Upper lobe of right lung (tissue), 1 donor: Measurements from ENCODE around the gene CNN2. TPM values are rescaled to one million over a fixed set of nuclear protein-coding genes. Genes with fewer than 3 reads are reported as not detected.

ENCODE experiments used
- ATAC-seq: fragments of 200-7000 bp; cut with Tn5 transposase; one replicate; pipeline ENCODE4 v1.9.1; 2020; ENCODE audit warnings: mild to moderate bottlenecking, moderate library complexity
- DNase-seq: peaks from one replicate; pipeline ENCODE4 v3.0.0-alpha.2; 2020
- H3K27ac ChIP-seq: fragments of 200-600 bp; one replicate; pipeline ENCODE4 v1.8.0; 2022
- H3K27me3 ChIP-seq: fragments of 200-600 bp; one replicate; pipeline ENCODE4 v1.8.0; 2022; ENCODE audit warnings: mild to moderate bottlenecking
- H3K36me3 ChIP-seq: fragments of 200-600 bp; one replicate; pipeline ENCODE4 v1.8.0; 2022
- H3K4me1 ChIP-seq: fragments of 200-600 bp; one replicate; pipeline ENCODE4 v1.8.0; 2022
- H3K4me3 ChIP-seq: fragments of 200-600 bp; one replicate; pipeline ENCODE4 v1.8.0; 2022; ENCODE audit warnings: mild to moderate bottlenecking
- H3K9me3 ChIP-seq: fragments of 200-600 bp; one replicate; pipeline ENCODE4 v1.8.0; 2022
- CTCF ChIP-seq: fragments of 200-600 bp; IDR thresholded peaks from one replicate; pipeline ENCODE4 v1.8.0; 2022; ENCODE audit warnings: antibody characterized with exemption
- intact Hi-C: fragments of 100-400 bp; cut with DNase I; formaldehyde crosslinking; loops from one replicate; pipeline ENCODE4 v1.11.0; 2022
- total RNA-seq: library from RNA; stranded (reverse); fragmentation: NEBNext Ultra II Directional; extraction: Animal tissue kit (Norgen Biotek cat#: 25700); gene quantifications from one replicate; pipeline ENCODE4 v1.2.1, GENCODE V29; 2021
- donor health status: DM: no; HTN: yes; CAD: no; lungs with severe emphysema.

Gene CNN2
- total RNA-seq, 1 donor from 2014 or later = 220 TPM

GRCh38 chr19:984165-984967 lies 42.0 kb upstream of the CNN2 start, which contains the start of gene WDR18:
Gene WDR18, plus strand, starts transcription at chr19:984345. Its CDS starts 9 bp downstream, at chr19:984354.
- no peaks in the 10 kb centered on the region for H3K9me3 ChIP-seq
- peak within 1 kb of the TSS; percentile 96 for H3K4me3 ChIP-seq
- ATAC-seq (peak; percentile 94), DNase-seq (peak; percentile 97)
- H3K4me1 ChIP-seq = peaks cover 20% of the 10 kb centered on the region
- intact Hi-C loops = loop anchor here (5.0 to 10.0 kb wide), 2 partner anchors 62 to 220 kb away; no protein-coding TSS in a partner anchor
- no peaks in the 10 kb centered on the region for H3K27me3 ChIP-seq
- H3K27ac ChIP-seq = peak within 1 kb of the TSS; percentile 90
- peak; percentile 23 for TF ChIP-seq CTCF
- peaks cover 6% of the 10 kb centered on the region for H3K36me3 ChIP-seq

DNA sequence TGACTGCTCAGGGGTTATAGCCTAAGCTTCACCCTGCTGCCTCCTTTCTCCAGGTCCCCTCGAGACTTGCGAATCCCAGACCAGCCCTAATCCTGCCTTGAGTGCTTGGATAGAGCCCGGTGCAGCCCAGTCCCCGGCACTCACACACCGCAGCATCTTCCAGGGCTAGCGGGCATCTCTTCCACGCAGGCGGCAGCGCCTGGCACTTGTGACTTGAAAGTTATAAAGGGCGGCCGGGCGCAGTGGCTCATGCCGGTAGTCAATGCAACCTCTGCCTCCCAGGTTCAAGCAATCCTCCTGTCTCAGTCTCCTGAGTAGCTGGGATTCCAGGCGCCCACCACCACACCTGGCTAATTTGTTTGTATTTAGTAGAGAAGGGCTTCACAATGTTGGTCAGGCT lies 40.3 kb upstream of the CNN2 start:
- Histone ChIP-seq H3K27ac (no peak overlapping the region), H3K27me3 (no peaks in the 10 kb centered on the region), H3K4me1 (peaks cover 20% of the 10 kb centered on the region), H3K4me3 (no peak overlapping the region), H3K36me3 (peaks cover 18% of the 10 kb centered on the region), H3K9me3 (no peaks in the 10 kb centered on the region)
- DNase-seq (no peak), ATAC-seq (no peak)
- intact Hi-C loops = loop anchor here (10.0 kb wide), 1 partner anchor 221 kb away; no protein-coding TSS in a partner anchor
- no peak for TF ChIP-seq CTCF

DNA sequence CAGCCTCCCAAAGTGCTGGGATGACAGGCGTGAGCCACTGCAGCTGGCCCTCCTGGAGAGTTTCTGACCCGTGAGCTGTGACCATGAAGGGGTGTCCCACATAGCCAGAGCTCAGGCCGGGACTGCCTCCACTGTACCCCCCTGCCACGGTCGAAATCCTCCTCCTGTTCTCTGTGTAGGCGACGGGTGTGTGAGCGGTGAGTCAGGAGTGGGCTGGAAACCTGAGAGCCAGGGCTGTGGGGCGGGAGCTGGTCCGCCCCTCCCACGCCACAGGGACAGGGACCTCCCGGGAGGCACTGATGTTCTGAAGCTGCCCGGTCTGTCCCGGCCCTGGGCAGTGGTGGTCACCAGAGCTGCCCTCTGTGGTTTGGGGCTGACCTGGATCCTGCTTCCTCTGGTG lies 38.3 kb upstream of the CNN2 start:
- DNase-seq (no peak), ATAC-seq (no peak)
- H3K9me3 ChIP-seq = no peaks in the 10 kb centered on the region
- H3K36me3 ChIP-seq = peaks cover 22% of the 10 kb centered on the region
- peaks cover 17% of the 10 kb centered on the region for H3K4me1 ChIP-seq
- no peak overlapping the region for H3K27ac ChIP-seq
- no peak overlapping the region for H3K4me3 ChIP-seq
- TF ChIP-seq CTCF = no peak
- no peaks in the 10 kb centered on the region for H3K27me3 ChIP-seq
- intact Hi-C loops = loop anchor here (10.0 kb wide), 1 partner anchor 223 kb away; no protein-coding TSS in a partner anchor

DNA sequence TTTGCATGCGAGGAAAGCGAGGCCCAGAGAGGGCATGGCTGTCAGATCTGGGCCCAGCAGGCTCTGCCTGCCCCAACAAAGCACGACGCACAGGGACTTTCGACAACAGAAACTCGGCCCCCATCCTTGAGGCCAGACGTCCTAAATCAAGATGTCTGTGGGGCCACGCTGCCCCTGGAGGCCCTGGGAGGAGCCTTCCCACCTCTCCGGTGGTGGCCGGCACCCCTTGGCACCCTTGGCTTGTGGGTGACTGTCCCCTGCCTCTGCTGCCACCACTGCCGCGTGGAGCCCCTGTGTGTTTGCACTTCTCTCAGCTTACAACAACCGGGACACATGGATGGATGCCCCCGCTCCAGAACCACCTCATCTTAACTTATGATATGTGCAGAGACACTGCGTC lies 37.9 kb upstream of the CNN2 start:
- no peak for ATAC-seq
- no peak for DNase-seq
- Histone ChIP-seq H3K27me3 (no peaks in the 10 kb centered on the region), H3K4me1 (peaks cover 14% of the 10 kb centered on the region), H3K27ac (no peak overlapping the region), H3K9me3 (no peaks in the 10 kb centered on the region), H3K36me3 (peaks cover 22% of the 10 kb centered on the region), H3K4me3 (no peak overlapping the region)
- TF ChIP-seq CTCF = no peak
- intact Hi-C loops = loop anchor here (10.0 kb wide), 1 partner anchor 224 kb away; no protein-coding TSS in a partner anchor

DNA sequence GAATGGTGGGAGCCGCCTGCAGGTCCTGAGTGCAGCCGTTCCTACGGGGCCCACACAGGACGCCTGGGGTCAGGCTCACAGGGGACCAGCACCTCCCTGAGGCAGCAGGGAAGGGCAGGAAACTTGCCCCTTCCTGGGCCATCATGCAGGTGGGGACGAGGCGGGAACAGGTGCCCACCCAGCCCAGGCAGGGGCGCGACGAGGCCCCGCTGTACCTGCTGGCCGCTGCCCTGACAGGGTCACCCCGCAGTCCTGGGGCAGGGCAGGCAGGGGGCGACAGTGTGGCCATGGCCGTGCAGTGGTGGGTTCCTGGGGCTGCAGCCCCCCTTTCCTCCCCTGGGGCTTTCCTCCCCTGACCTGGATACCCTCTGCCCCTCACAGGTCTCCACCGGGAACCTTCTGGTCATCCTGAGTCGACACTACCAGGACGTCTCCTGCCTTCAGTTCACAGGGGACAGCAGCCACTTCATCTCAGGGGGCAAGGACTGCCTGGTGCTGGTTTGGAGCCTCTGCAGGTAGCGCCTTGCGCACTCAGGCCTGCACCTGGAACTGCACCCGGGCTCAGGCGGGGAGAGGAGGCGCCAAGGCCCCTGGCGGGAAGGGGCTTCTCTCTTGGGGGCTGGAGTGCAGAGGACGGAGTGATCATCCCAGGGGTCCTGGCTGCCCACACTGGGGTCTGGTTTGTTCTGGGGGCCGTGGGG lies 36.9 kb upstream of the CNN2 start:
- H3K36me3 ChIP-seq = peaks cover 27% of the 10 kb centered on the region
- H3K4me3 ChIP-seq = no peak overlapping the region
- H3K27me3 ChIP-seq = no peaks in the 10 kb centered on the region
- H3K4me1 ChIP-seq = peaks cover 9% of the 10 kb centered on the region
- ATAC-seq (no peak), DNase-seq (no peak)
- no peaks in the 10 kb centered on the region for H3K9me3 ChIP-seq
- intact Hi-C loops = loop anchor here (10.0 kb wide), 1 partner anchor 225 kb away; no protein-coding TSS in a partner anchor
- H3K27ac ChIP-seq = no peak overlapping the region
- no peak for TF ChIP-seq CTCF
